ENCODE results near the gene BCL2L2.

BCL2L2 gene

DNA sequence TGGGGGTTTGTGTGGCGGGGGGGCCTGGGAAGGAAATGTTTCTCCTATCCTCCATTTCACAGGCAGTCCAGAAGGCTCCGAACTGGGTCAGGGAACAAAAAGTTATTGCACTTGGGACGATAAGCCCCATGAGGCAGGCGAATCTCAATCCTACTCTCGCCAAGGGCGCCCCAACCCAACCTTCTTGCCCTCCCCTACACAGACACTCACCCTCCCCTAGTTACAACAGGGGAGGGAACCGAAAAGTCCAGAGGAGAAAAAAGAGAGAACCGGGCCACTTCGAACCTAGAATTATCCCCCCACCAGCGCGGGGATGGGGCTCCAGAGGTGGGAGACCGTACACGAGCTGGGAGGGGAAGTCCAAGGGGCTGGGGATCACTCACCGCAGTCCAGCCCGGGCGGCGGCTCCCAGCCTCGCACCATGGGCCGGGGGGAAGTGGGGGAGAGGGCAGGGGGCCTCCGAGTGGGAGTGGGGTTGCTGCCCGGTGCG is 21.1 kb upstream of the BCL2L2 start:
- Histone ChIP-seq H3K27me3 (ENCODE audit: control insufficient read depth, insufficient read depth, low read length) (peaks cover 35% of the 10 kb centered on the region), H3K36me3 (ENCODE audit: control insufficient read depth, insufficient read depth, low read length) (no peaks in the 10 kb centered on the region), H3K9me3 (ENCODE audit: control insufficient read depth, insufficient read depth, low read depth, low read length) (no peaks in the 10 kb centered on the region), H3K4me3 (ENCODE audit: low read depth, low read length) (peak overlapping the region; percentile 73), H3K27ac (ENCODE audit: low read depth, low read length) (peak overlapping the region; percentile 63; the same call in 1 of the 2 replicates), H3K4me1 (ENCODE audit: control insufficient read depth, insufficient read depth, low read length) (0 out of 2 replicates have a peak, but pooled peaks cover 6% of the 10 kb centered on the region), H3K9ac (ENCODE audit: low read length) (peak overlapping the region; percentile 80)

DNA sequence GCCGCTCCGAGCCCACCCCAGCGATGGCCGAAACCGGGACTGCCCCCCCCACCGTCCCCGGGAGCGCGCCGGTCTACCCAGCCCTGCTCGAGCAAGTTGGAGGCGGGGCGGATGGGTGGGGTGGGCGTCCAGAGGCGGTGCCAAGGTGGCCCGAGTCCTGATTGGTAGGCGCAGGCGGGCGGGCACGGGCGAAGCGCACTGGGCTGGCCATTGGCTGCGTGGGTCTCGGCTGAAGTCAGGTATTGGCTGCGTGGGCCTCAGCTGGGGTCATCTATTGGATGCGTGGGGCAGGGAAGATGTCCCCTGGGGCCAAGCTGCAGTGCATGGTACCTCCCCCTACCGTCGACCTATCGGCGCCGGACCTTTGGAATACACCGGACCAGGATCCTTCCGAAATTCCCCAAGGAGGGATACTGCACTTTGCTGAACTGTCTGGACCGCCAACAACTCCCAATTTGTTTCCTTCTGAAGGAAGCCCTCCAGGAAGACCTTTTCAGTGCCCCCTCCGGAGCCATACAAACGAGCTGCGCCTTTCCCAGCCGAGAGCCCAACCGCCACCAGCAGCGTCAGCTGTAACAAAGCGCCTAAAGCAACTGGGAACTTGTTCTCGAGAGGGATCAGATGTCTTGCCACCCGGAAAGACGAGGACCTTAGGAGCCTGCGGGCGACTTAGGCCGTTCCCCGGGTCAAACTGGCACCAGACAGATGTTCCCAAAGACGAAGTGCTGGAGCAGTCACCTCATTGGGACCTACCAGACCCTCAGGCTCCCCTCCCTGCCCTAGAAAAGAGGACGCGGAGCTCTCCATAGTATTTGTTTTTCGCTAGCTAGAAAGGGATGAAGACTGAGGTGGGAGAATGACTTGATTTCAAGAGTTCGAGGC is 20.4 kb upstream of the BCL2L2 start, which contains the start of gene HOMEZ:
HOMEZ (minus strand) TSS at position 113 of the 882 bp plus-strand sequence. CDS start 180 bp downstream, outside the sequence.
- peak within 1 kb of the TSS; percentile 73 for H3K4me3 ChIP-seq (ENCODE audit: low read depth, low read length)
- peak within 1 kb of the TSS; percentile 63; the same call in 1 of the 2 replicates for H3K27ac ChIP-seq (ENCODE audit: low read depth, low read length)
- no peaks in the 10 kb centered on the region for H3K36me3 ChIP-seq (ENCODE audit: control insufficient read depth, insufficient read depth, low read length)
- no peaks in the 10 kb centered on the region for H3K9me3 ChIP-seq (ENCODE audit: control insufficient read depth, insufficient read depth, low read depth, low read length)
- H3K27me3 ChIP-seq (ENCODE audit: control insufficient read depth, insufficient read depth, low read length), result peaks cover 42% of the 10 kb centered on the region
- 0 out of 2 replicates have a peak, but pooled peaks cover 6% of the 10 kb centered on the region for H3K4me1 ChIP-seq (ENCODE audit: control insufficient read depth, insufficient read depth, low read length)
- H3K9ac ChIP-seq (ENCODE audit: low read length), result peak within 1 kb of the TSS; percentile 80

DNA sequence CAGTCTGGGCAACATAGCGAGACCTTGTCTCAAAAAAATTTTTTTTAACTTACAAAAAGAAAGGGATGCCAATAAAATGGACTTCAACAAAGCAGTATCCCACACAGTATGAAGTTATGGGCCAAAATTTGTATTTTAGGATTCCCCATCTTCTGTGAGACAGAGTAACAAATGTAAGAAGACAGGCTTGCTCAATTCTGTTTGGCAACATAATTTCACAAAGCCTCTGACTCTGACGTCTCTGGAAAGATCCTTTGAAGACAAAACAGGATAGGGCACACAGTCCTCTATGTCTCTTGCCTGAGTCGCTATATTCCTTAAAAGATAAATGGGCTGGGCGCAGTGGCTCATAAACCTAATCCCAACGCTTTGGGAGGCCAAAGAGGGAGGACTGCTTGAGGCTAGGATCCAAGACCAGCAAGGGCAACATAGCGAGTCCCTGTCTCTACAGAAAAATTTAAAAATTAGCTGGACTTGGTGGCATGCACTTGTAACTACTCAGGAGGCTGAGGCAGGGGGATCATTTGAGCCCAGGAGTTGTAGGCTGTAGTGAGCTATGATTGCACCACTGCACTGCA is 19.6 kb upstream of the BCL2L2 start:
- Histone ChIP-seq H3K36me3 (ENCODE audit: control insufficient read depth, insufficient read depth, low read length) (no peaks in the 10 kb centered on the region), H3K27ac (ENCODE audit: low read depth, low read length) (no peak overlapping the region), H3K9me3 (ENCODE audit: control insufficient read depth, insufficient read depth, low read depth, low read length) (no peaks in the 10 kb centered on the region)

DNA sequence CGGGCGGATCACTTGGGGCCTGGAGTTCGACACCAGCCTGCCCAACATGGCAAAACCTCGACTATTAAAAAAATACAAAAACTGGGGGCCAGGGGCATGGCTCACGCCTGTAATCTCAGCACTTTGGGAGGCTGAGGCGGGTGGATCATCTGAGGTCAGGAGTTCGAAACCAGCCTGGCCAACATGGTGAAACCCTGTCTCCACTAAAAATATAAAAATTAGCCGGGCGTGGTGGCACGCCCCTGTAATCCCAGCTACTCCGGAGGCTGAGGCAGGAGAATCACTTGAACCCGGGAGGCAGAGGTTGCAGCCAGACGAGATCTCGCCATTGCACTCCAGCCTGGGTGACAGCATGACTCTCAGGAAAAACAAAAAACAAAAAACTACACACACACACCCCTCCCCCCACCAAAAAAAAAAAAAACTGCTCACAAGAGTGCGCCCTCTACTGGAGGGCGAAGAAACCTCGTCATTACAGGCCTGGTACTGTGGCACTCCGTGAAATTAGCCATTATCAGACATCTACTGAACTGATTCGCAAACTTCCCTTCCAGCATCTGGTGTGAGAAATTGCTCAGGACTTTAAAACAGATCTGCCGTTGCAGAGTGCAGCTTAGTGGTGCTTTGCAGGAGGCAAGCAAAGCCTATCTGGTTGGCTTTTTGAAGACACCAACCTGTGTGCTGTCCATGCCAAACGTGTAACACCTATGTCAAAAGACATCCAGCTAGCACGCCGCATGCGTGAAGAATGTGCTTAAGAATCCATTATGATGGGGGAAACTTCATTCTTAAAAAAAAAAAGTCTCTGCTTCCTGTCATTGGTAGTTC is 11.7 kb upstream of the BCL2L2 start:
- Histone ChIP-seq H3K27me3 (ENCODE audit: control insufficient read depth, insufficient read depth, low read length) (peaks cover 95% of the 10 kb centered on the region), H3K27ac (ENCODE audit: low read depth, low read length) (no peak overlapping the region), H3K4me3 (ENCODE audit: low read depth, low read length) (no peak overlapping the region), H3K4me1 (ENCODE audit: control insufficient read depth, insufficient read depth, low read length) (peaks cover 10% of the 10 kb centered on the region), H3K9me3 (ENCODE audit: control insufficient read depth, insufficient read depth, low read depth, low read length) (no peaks in the 10 kb centered on the region), H3K9ac (ENCODE audit: low read length) (no peak overlapping the region), H3K36me3 (ENCODE audit: control insufficient read depth, insufficient read depth, low read length) (no peaks in the 10 kb centered on the region; the same call in 1 of the 2 replicates)

More for the DNA sequence above, 19.6 kb upstream of the BCL2L2 start:
- Histone ChIP-seq H3K27me3 (ENCODE audit: control insufficient read depth, insufficient read depth, low read length) (peaks cover 49% of the 10 kb centered on the region), H3K9ac (ENCODE audit: low read length) (peak overlapping the region; percentile 59), H3K4me3 (ENCODE audit: low read depth, low read length) (peak overlapping the region; percentile 73), H3K4me1 (ENCODE audit: control insufficient read depth, insufficient read depth, low read length) (0 out of 2 replicates have a peak, but pooled peaks cover 6% of the 10 kb centered on the region)

DNA sequence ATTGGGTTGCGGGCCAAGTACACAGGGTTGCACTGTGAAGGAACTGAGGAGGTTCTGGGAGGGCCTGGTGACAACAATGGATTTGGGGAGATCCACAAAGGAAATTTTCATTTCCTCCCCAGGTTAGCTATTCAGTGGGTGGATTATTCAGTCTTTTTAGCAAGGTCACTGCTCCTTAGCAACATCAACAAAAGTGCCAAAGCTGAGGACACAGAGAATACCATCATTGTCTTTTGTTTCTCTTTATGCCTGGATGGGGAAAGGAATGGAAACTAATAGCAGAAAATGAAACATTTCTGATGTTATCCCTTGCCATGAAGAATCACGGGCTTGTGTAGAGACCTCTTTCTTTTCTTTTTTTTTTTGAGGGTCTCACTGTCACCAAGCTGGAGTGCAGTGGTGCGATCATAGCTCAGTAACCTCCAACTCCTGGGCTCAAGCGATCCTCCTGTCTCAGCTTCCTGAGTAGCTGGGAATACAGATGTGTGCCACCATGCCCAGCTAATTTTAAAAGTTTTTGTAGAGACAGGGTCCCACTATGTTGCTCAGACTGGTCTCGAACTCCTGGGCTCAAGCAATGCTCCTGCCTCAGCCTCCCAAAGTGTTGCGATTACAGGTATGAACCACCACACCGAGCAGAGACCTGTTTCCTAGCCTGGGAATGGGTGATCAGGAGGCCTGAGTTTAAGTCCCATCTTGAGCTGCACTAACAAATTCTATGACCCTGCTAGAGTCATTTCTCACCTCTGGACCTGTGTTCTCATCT is 10.4 kb upstream of the BCL2L2 start:
- Histone ChIP-seq H3K4me3 (ENCODE audit: low read depth, low read length) (no peak overlapping the region), H3K36me3 (ENCODE audit: control insufficient read depth, insufficient read depth, low read length) (no peaks in the 10 kb centered on the region; the same call in 1 of the 2 replicates), H3K27ac (ENCODE audit: low read depth, low read length) (no peak overlapping the region), H3K9me3 (ENCODE audit: control insufficient read depth, insufficient read depth, low read depth, low read length) (no peaks in the 10 kb centered on the region), H3K27me3 (ENCODE audit: control insufficient read depth, insufficient read depth, low read length) (peaks cover 92% of the 10 kb centered on the region), H3K4me1 (ENCODE audit: control insufficient read depth, insufficient read depth, low read length) (peaks cover 16% of the 10 kb centered on the region), H3K9ac (ENCODE audit: low read length) (no peak overlapping the region)

DNA sequence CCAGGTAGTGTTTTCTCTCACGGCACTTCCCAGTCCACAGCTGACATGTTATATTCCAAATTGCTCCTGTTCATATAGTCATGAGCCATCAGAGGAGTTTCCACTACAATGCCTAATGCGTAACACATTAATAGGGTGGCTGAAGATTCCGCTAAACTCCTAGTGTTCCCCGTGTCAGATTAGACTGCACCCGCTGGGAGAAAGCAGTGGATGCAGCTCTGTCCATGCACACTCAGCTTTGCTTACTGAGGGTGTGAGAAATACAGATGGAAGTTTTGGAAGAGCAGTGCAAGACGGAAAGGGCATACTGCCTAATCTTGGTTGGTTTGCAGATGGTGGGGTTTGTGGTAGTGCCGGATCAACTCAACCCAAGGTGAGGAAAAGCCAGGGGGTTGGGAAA is 9.5 kb upstream of the BCL2L2 start:
- H3K36me3 ChIP-seq (ENCODE audit: control insufficient read depth, insufficient read depth, low read length), result no peaks in the 10 kb centered on the region; the same call in 1 of the 2 replicates
- peaks cover 16% of the 10 kb centered on the region for H3K4me1 ChIP-seq (ENCODE audit: control insufficient read depth, insufficient read depth, low read length)
- no peak overlapping the region for H3K4me3 ChIP-seq (ENCODE audit: low read depth, low read length)
- H3K27ac ChIP-seq (ENCODE audit: low read depth, low read length), result no peak overlapping the region
- peaks cover 83% of the 10 kb centered on the region for H3K27me3 ChIP-seq (ENCODE audit: control insufficient read depth, insufficient read depth, low read length)
- no peak overlapping the region for H3K9ac ChIP-seq (ENCODE audit: low read length)
- H3K9me3 ChIP-seq (ENCODE audit: control insufficient read depth, insufficient read depth, low read depth, low read length), result no peaks in the 10 kb centered on the region

DNA sequence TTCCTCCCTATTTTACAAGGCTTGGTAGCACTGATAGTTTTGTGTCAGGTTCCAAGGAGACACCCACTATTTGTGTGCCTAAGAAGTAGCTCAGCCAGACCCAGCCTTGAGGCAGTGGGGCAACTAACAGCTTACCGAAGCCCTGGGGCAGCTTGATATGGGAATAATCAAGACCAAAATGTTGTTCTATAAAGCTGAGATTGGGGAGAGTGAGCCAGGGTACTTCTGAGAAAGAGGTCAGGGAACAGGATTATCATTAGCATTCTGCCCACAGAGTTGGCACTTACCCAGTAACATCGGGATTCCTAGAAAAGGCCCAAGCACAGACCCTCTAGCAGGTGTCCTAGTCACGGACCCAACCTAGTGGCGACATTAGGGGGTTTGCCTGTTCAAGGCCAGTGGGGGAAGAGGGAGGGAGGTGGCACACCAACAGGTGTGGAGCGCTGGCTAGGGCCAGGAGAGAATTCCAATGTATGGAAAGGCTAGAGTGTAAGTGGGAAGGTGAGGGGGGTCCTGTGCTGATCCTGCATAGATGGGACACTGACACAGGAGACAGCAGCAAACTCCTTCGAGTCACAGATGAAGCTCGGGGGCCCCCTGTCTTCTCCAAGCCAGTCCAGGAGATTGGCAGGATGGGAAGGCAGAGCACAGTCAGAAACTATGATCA is 8.9 kb upstream of the BCL2L2 start:
- no peaks in the 10 kb centered on the region for H3K9me3 ChIP-seq (ENCODE audit: control insufficient read depth, insufficient read depth, low read depth, low read length)
- H3K27ac ChIP-seq (ENCODE audit: low read depth, low read length), result no peak overlapping the region
- peaks cover 77% of the 10 kb centered on the region for H3K27me3 ChIP-seq (ENCODE audit: control insufficient read depth, insufficient read depth, low read length)
- no peaks in the 10 kb centered on the region; the same call in 1 of the 2 replicates for H3K36me3 ChIP-seq (ENCODE audit: control insufficient read depth, insufficient read depth, low read length)
- no peak overlapping the region for H3K4me3 ChIP-seq (ENCODE audit: low read depth, low read length)
- no peak overlapping the region for H3K9ac ChIP-seq (ENCODE audit: low read length)
- peaks cover 19% of the 10 kb centered on the region for H3K4me1 ChIP-seq (ENCODE audit: control insufficient read depth, insufficient read depth, low read length)

DNA sequence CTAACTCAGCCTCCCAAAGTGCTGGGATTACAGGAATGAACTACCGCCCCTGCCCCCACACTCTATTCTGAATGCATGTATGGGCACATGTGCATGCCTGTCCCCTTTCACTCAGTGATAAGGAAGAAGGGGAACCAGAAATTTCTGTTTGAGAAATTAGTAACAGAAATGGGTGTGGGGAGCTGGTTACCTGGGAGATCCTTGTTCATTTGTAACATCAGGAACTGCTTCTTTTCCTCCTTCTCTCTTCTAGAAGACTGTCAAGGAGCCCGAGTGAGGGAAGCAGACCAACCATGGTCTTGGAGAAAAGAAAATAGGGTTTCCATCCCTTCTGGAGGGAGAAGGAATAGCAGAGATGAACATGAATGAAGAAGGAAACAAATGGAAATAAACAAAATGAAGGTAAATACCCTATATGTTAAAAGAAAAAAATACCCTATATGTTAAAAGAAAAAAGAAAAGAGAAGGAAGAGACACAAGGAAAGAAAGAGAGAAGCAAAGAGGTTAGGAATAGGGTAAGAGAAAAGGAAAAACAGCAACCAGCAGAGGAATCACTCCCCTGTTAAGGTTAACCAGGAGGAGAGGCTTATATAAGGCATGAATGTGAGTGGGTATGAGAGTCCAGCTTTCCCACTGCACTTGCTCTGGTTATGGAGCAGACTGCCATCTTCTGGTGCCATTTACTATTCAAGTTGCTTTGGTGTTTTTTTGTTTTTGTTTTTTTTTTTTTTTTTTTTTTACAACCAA is 7.2 kb upstream of the BCL2L2 start:
- Histone ChIP-seq H3K27me3 (ENCODE audit: control insufficient read depth, insufficient read depth, low read length) (peaks cover 76% of the 10 kb centered on the region), H3K4me3 (ENCODE audit: low read depth, low read length) (no peak overlapping the region), H3K9ac (ENCODE audit: low read length) (no peak overlapping the region), H3K9me3 (ENCODE audit: control insufficient read depth, insufficient read depth, low read depth, low read length) (no peaks in the 10 kb centered on the region), H3K4me1 (ENCODE audit: control insufficient read depth, insufficient read depth, low read length) (peaks cover 16% of the 10 kb centered on the region; the same call in 1 of the 2 replicates), H3K27ac (ENCODE audit: low read depth, low read length) (no peak overlapping the region), H3K36me3 (ENCODE audit: control insufficient read depth, insufficient read depth, low read length) (no peaks in the 10 kb centered on the region; the same call in 1 of the 2 replicates)

DNA sequence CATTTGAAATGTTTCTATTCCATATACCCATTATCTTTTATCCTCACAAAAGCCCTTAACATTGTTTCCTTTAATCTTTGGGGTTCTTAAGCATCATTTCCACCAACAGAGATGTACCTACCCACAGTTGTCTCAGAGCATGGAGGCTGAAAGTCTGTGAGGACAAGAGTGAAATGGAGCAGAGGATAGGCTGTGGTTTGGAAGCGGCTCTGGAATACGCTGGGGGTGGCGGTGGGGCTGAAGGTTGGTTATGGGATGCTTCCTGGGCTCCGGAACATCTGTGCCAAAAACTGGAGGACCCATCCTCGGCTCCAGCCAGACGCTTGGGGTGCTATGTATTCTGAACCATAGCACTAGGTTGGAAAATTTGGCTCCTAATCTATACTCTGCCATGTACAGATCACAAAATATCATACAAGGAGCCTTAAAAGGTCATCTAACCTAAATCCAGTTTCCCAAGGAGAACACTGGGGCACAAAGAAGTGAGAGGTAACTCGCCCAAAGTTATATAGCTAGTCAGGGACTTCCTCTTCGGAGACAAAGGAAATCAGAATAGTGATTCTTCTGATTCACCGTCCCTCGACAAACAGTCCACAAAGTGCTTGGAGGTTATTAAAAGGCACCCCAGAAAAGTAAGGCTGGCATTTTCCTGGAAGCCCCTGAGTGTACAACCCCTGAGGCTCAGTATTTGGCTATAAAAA is 6.5 kb upstream of the BCL2L2 start:
- no peaks in the 10 kb centered on the region; the same call in 1 of the 2 replicates for H3K36me3 ChIP-seq (ENCODE audit: control insufficient read depth, insufficient read depth, low read length)
- peak overlapping the region; percentile 67 for H3K9ac ChIP-seq (ENCODE audit: low read length)
- peak overlapping the region; percentile 95 for H3K4me3 ChIP-seq (ENCODE audit: low read depth, low read length)
- peaks cover 13% of the 10 kb centered on the region; the same call in 1 of the 2 replicates for H3K4me1 ChIP-seq (ENCODE audit: control insufficient read depth, insufficient read depth, low read length)
- no peak overlapping the region for H3K27ac ChIP-seq (ENCODE audit: low read depth, low read length)
- no peaks in the 10 kb centered on the region for H3K9me3 ChIP-seq (ENCODE audit: control insufficient read depth, insufficient read depth, low read depth, low read length)
- peaks cover 73% of the 10 kb centered on the region for H3K27me3 ChIP-seq (ENCODE audit: control insufficient read depth, insufficient read depth, low read length)

Measured in HUES6 (cell line).